GM18520 (cell line): ENCODE data around the gene PKHD1.

Source experiments
- ATAC-seq: cut with Tn5 transposase; IDR thresholded peaks from one replicate; pipeline ENCODE4 v1.9.1; 2021; ENCODE audit not compliant: unreplicated experiment

The PKHD1 gene

DNA sequence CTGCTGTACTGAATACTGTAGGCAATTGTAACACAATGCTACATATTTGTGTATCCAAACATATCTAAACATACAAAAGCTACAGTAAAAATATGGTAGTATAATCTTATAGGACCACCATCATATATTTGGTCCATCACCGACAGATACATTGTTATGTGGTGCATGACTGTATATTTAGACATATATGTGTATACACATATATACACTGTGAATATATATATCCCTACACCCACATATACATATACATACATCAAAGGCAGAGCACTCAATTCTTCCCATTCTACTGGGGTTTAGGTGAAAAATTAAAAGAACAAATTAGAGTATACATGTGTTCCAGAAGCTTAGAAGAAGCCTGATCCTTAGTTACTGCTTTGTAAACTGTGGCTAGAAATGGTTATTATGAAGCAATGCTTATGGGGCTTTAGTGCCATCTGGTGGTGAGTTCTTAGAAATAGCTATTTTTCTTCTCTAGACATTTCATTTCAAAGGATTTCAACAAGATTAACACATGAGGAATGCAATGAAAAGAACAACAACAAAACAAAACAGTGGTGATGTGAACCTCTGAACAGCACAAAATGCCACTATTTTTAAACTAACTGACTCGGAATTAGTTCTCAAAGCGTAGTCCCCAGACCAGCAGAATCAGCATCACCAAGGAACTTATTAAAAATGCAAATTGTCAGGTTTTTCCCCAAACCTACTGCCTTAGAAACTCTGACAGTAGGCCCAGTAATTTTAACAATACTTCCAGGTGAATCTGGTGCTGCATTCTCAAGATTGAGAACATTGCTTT, 38.0 kb downstream of the PKHD1 start:
- no peak for ATAC-seq

DNA sequence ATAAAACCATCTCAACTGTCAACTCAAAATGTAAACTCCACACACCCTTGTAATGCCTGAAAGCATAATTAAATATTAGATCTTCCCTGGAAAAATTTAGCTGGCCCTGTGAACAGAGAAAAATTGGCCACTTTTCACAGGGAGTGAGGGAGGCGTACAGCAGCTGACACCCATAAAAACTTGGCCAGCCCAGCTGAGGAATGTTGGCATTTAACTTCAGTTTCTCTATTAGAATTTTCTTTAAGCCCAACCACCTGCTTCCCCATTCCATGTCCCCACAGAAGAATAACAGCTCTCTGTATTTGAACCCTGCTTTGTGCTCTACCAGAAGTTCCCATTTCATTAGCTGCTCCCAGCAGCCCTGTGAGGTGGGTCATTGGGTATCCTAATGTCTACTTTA, 41.0 kb downstream of the PKHD1 start:
- ATAC-seq: no peak

GRCh38 chr6:52045481-52045880, 41.9 kb downstream of the PKHD1 start:
- no peak for ATAC-seq

- no peak for ATAC-seq
Observed at GRCh38 chr6:52045033-52045432, 42.4 kb downstream of the PKHD1 start.

GRCh38 chr6:52042141-52042885, 45.1 kb downstream of the PKHD1 start:
- no peak for ATAC-seq

DNA sequence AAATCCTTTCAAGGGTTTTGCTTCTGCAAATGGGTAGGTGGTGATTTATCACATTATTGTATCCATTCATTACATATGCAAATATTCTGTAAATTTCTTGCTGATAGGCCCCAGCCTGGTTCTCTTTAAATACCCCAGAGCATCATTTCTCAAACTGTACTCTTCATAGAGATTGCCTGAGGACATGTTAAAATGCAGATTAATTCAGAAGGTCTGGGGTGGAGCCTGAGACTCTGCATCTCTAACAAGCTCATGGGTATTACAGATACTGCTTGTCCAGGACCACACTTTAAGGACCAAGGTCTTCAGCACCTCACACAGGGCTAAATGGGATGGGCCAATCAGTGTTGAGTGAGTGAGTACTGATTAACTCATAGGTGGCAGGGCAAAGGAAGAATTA, 46.3 kb downstream of the PKHD1 start:
- no peak for ATAC-seq

GRCh38 chr6:52027699-52028098, 59.7 kb downstream of the PKHD1 start:
- ATAC-seq: no peak

DNA sequence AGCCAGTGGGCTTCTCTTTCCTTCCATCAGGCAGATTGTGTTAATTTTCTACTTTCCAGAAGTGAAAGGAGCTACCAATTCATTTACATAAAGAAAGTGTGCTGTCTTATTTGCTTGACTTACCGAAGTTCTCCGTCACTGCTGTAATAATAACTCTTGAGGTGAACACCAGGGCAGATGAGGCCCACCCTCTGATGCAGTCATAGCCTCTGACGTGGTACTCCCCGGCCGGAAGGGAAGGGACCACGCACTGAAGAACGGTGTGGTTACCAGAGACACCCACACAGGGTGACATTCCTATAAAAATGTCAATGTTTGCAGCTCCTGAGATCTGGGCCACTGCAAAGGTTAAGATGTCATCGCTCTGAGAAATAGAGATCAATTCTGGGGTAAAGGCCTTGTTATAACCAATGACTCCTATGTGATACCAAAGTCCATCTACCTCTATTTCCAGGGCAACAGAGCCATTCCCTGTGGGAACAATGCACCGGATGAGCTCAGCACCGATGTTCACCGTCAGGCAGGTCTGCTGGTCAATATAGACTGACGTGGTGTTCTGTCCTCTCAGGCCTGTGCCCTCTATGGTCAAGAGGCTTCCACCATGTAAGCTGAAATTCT, 62.9 kb downstream of the PKHD1 start:
- ATAC-seq: no peak

GRCh38 chr6:52022675-52023074, 64.7 kb downstream of the PKHD1 start:
- ATAC-seq: no peak

DNA sequence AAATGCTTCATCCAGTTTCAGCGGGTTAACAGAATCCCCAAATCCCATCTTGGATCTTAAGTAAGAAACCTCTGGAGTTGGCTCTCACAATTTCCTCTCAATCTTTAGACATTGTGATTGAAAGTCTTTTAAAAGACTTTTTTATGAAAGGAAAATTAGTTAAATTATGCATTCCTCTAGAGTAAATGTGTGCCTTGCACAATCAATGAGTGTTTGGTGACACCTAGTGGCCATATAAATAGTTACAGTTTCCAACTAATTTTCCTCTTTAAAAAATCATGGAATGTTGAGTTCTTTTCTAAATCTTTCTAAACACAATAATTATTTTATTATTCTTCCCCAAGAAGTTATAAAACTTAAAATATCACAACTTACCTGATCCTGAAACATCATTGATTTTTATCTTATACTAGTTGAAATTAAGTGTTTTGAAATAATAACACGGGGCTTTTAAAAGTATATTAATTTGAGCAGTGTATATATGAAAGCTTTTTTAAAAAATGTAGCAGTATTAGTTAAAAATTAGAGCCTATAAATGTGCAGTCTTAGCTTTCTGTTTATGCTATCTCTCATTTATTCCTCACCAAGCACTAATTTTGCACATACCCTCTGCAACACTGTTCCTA, 66.4 kb downstream of the PKHD1 start:
- ATAC-seq: no peak

GRCh38 chr6:52019881-52020280, 67.5 kb downstream of the PKHD1 start:
- ATAC-seq: no peak

- no peak for ATAC-seq
Observed at GRCh38 chr6:52019092-52019491, 68.3 kb downstream of the PKHD1 start.

- no peak for ATAC-seq
Observed at GRCh38 chr6:52016915-52017748, 70.3 kb downstream of the PKHD1 start.

- ATAC-seq: no peak
Observed at GRCh38 chr6:52015953-52016352, 71.5 kb downstream of the PKHD1 start.

DNA sequence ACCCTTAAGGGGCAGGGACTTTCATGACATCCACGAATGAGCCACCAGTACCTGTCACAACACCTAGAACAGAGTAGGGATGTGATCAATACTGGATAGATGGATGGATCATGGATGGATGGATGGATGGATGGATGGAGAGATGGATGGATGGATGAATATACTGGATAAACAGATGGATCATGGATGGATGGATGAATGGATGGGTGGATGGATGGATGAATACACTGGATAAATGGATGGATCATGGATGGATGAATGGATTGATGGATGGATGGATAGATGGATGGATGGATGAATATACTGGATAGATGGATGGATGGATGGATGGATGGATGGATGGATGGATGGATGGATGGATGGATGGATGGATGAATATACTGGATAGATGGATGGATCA, 73.0 kb downstream of the PKHD1 start:
- ATAC-seq: no peak

GRCh38 chr6:52013035-52013434, 74.4 kb downstream of the PKHD1 start:
- no peak for ATAC-seq

DNA sequence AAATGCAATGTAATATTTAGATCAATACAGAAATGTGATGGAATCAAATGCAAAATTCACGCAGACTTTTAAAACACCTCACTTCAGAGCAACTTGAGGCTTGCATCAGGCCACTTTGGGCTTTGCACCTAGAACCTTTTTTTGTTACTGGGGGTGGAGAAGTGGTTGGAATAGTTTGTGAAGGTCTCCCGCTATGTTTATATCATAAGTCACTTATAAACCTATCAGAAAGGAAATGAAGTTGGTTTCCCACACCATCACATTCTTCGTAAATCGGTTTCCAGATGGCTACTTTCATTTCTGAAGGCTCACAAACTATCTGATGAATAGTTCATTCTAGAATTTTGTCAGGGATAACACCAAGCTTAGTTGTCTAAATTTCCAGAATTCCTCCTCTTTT, 74.8 kb downstream of the PKHD1 start:
- ATAC-seq: no peak

- no peak for ATAC-seq
Observed at GRCh38 chr6:52010806-52011205, 76.6 kb downstream of the PKHD1 start.

DNA sequence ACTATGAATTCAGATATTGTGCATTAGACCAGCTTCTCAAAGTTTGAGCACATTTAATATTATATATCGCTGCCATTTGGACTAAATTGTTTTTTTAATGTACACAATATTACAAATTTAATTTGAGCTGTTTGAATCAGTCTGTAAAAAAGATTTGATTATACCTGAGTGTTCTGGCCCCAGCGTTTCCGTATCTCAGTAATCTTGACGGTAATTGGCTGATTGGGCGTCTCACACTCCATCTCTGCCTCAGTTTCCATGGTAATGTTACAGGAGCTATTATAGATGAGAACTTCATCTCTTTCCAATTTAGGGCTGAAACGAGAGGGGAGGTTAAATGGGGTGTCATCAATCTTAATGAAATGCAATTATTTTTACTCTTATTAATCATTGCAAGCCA, 77.3 kb downstream of the PKHD1 start:
- ATAC-seq: no peak

DNA sequence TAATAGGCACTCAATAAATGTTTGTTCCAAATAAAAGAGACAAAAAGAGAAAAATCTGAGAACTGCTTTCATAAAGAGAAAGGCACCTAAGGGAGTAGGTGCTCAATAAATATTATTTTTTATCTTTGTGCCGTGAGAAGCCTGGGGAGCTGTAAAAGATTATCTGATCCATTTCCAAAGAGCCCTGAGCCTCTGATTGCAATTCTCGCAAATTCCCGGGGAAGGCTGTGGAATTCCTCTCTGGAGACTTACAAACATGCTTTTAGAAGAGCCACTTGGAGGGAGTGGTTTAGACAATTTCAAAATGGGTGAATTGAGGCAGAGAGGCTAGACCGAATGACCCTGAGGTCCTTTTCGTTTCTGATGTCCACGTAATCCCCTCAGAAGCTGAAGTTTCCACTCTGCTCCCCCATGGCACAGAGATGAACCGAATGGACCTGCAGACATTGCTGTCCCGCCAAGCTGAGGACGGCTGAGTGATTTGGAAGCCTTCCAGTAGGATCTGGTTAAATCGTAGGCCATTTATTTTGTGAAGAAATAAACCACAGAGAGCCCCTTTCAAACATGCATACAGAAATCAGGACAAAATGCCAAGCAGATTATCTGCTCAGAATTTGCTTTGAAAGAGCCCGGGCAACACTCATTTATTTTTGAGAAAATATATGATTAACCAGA, 77.8 kb downstream of the PKHD1 start:
- no peak for ATAC-seq
